Measurements from ENCODE around the gene SLITRK4. TPM values are rescaled to one million over a fixed set of nuclear protein-coding genes. Genes with fewer than 3 reads are reported as not detected.

Gene SLITRK4
- total and polyA plus RNA-seq, 10 donors, result 0.07 to 1.5 (median 0.34) TPM; not detected in 1

DNA sequence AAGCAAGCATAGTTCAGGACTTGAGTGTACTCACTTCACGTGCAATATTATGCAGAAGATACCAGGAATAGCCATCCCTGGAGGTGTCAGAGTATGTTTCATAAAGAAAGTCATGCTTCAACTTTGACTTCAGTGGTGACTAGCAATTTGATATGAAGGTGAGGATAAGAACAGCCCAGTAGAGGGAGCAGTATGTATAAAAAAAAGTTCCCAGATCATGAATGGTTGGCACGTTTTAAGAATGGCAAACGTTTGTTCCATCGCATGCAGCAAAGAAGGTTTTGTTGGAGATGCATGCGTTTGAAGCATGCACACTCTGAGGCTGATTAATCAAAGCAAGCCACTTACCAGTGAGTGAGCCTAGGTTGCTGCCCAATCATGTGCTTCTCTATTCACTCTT is 33.5 kb upstream of the SLITRK4 start:
- Histone ChIP-seq H3K27me3 (replicated peaks in 1 of 7) (no peaks in the 10 kb centered on the region), H3K36me3 (no peaks in the 10 kb centered on the region), H3K27ac (no peak overlapping the region), H3K9me3 (no peaks in the 10 kb centered on the region), H3K4me3 (no peak overlapping the region), H3K4me1 (no peaks in the 10 kb centered on the region)
- DNase-seq, result no peak
- TF ChIP-seq POLR2A (IDR thresholded peaks at IDR 0.05) (no peak), POLR2AphosphoS5 (IDR thresholded peaks at IDR 0.05) (no peak)
- TF ChIP-seq, protein P1, sequence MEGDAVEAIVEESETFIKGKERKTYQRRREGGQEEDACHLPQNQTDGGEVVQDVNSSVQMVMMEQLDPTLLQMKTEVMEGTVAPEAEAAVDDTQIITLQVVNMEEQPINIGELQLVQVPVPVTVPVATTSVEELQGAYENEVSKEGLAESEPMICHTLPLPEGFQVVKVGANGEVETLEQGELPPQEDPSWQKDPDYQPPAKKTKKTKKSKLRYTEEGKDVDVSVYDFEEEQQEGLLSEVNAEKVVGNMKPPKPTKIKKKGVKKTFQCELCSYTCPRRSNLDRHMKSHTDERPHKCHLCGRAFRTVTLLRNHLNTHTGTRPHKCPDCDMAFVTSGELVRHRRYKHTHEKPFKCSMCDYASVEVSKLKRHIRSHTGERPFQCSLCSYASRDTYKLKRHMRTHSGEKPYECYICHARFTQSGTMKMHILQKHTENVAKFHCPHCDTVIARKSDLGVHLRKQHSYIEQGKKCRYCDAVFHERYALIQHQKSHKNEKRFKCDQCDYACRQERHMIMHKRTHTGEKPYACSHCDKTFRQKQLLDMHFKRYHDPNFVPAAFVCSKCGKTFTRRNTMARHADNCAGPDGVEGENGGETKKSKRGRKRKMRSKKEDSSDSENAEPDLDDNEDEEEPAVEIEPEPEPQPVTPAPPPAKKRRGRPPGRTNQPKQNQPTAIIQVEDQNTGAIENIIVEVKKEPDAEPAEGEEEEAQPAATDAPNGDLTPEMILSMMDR (IDR thresholded peaks at IDR 0.05 in 8 of 11, conservative IDR thresholded peaks at IDR 0.05 in 3 of 11), result no peak
- intact Hi-C loops (cut with DNase I; ENCODE audit: low total_unique reads), result no loop called here
- 17 to 26% (median 22%) methylated on average over 5 of the region's 5 CpGs for WGBS, 5 donors

- Histone ChIP-seq H3K9me3 (no peaks in the 10 kb centered on the region), H3K27me3 (replicated peaks in 1 of 7) (peaks cover 0 to 4% (median 0%) of the 10 kb centered on the region in 7 donors), H3K36me3 (no peaks in the 10 kb centered on the region), H3K4me1 (no peaks in the 10 kb centered on the region), H3K4me3 (no peak overlapping the region), H3K27ac (no peak overlapping the region)
- intact Hi-C loops (cut with DNase I; ENCODE audit: low total_unique reads), result no loop called here
- DNase-seq, result no peak
- TF ChIP-seq POLR2A (IDR thresholded peaks at IDR 0.05) (no peak), POLR2AphosphoS5 (IDR thresholded peaks at IDR 0.05) (no peak)
- TF ChIP-seq, protein P1 (IDR thresholded peaks at IDR 0.05 in 8 of 11, conservative IDR thresholded peaks at IDR 0.05 in 3 of 11), result peak in 5 of 11 experiments; percentile 0 to 34 (median 23)
- WGBS, 5 donors, result 36 to 48% (median 45%) methylated on average over 5 of the region's 5 CpGs
Observed at GRCh38 chrX:143664302-143664701, 28.4 kb upstream of the SLITRK4 start.

- no peaks in the 10 kb centered on the region for H3K4me1 ChIP-seq
- no peaks in the 10 kb centered on the region for H3K9me3 ChIP-seq
- WGBS, 5 donors, result 50 to 80% (median 58%) methylated on average over 5 of the region's 5 CpGs
- no peak overlapping the region for H3K4me3 ChIP-seq
- DNase-seq, result no peak
- H3K36me3 ChIP-seq, result no peaks in the 10 kb centered on the region
- peaks cover 0 to 4% (median 0%) of the 10 kb centered on the region in 7 donors for H3K27me3 ChIP-seq (replicated peaks in 1 of 7)
- TF ChIP-seq, protein P1 (IDR thresholded peaks at IDR 0.05 in 8 of 11, conservative IDR thresholded peaks at IDR 0.05 in 3 of 11), result no peak
- no peak for TF ChIP-seq POLR2AphosphoS5 (IDR thresholded peaks at IDR 0.05)
- no peak for TF ChIP-seq POLR2A (IDR thresholded peaks at IDR 0.05)
- intact Hi-C loops (cut with DNase I; ENCODE audit: low total_unique reads), result no loop called here
- H3K27ac ChIP-seq, result no peak overlapping the region
Observed at GRCh38 chrX:143663755-143664154, 27.9 kb upstream of the SLITRK4 start.

GRCh38 chrX:143661286-143661685 is 25.4 kb upstream of the SLITRK4 start:
- DNase-seq, result no peak
- intact Hi-C loops (cut with DNase I; ENCODE audit: low total_unique reads), result no loop called here
- Histone ChIP-seq H3K4me3 (no peak overlapping the region), H3K27me3 (replicated peaks in 1 of 7) (peaks cover 0 to 4% (median 0%) of the 10 kb centered on the region in 7 donors), H3K9me3 (no peaks in the 10 kb centered on the region), H3K27ac (no peak overlapping the region), H3K36me3 (no peaks in the 10 kb centered on the region), H3K4me1 (no peaks in the 10 kb centered on the region)
- TF ChIP-seq POLR2AphosphoS5 (IDR thresholded peaks at IDR 0.05), result no peak
- no peak for TF ChIP-seq POLR2A (IDR thresholded peaks at IDR 0.05)
- TF ChIP-seq, protein P1 (IDR thresholded peaks at IDR 0.05 in 8 of 11, conservative IDR thresholded peaks at IDR 0.05 in 3 of 11), result no peak
